ENCODE results near the gene NOP53. TPM values are rescaled to one million over a fixed set of nuclear protein-coding genes. Genes with fewer than 3 reads are reported as not detected.

NOP53 gene
- total and polyA plus RNA-seq, 9 of the 15 experiments (the other 6 are each of a cell fraction or from before 2014, with no cell fraction given) = 6.5 to 274 (median 145) TPM

DNA sequence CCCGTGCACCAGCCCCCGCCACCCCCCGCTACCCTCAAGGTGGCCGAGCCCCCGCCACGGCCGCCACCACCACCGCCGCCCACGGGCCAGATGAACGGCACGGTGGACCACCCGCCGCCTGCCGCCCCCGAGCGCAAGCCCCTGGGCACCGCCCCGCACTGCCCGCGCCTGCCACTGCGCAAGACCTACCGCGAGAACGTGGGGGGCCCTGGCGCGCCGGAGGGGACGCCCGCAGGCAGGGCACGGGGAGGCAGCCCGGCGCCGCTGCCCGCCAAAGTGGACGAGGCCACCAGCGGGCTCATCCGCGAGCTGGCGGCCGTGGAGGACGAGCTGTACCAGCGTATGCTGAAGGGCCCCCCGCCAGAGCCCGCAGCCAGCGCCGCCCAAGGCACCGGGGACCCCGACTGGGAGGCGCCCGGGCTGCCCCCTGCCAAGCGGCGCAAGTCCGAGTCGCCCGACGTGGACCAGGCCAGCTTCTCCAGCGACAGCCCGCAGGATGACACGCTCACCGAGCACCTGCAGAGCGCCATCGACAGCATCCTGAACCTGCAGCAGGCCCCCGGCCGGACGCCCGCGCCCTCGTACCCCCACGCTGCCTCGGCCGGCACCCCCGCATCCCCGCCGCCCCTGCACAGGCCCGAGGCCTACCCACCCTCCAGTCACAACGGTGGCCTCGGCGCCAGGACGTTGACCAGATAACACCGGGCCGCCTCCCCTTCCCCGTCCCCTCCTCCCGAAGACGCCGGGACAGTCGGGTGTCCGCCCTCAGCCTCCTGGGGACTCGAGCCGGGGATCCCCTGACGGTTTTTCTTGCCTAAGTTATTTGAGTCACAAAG lies 43.4 kb upstream of the NOP53 start:
- no peak overlapping the region for H2AFZ ChIP-seq (ENCODE audit: low read depth, low read length)
- no peaks in the 10 kb centered on the region for H3K9me1 ChIP-seq (ENCODE audit: control insufficient read depth, insufficient read depth, low read length)
- FAIRE-seq (no peak), DNase-seq (ENCODE audit: extremely low read depth in 1 of 4, low spot score in 3 of 4) (no peak), ATAC-seq (no peak)
- H3K9ac ChIP-seq (ENCODE audit: insufficient read depth in 1 of 2, low read depth in 2 of 2, low read length in 2 of 2) = no peak overlapping the region
- 96% methylated on average over 21 of the region's 91 CpGs for WGBS (ENCODE audit: insufficient coverage, low coverage, missing lambda C conversion rate)
- no peak overlapping the region for H3K27ac ChIP-seq (ENCODE audit: extremely low read depth, low read depth, low read length)
- TF ChIP-seq CBX1 (IDR thresholded peaks at IDR 0.05; ENCODE audit: low read depth) = no peak
- TF ChIP-seq, protein P1, sequence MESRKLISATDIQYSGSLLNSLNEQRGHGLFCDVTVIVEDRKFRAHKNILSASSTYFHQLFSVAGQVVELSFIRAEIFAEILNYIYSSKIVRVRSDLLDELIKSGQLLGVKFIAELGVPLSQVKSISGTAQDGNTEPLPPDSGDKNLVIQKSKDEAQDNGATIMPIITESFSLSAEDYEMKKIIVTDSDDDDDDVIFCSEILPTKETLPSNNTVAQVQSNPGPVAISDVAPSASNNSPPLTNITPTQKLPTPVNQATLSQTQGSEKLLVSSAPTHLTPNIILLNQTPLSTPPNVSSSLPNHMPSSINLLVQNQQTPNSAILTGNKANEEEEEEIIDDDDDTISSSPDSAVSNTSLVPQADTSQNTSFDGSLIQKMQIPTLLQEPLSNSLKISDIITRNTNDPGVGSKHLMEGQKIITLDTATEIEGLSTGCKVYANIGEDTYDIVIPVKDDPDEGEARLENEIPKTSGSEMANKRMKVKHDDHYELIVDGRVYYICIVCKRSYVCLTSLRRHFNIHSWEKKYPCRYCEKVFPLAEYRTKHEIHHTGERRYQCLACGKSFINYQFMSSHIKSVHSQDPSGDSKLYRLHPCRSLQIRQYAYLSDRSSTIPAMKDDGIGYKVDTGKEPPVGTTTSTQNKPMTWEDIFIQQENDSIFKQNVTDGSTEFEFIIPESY (CRISPR knock-in tag; IDR thresholded peaks at IDR 0.05) = peak; percentile 72; the same call in 1 of the 2 replicates
- TF ChIP-seq GATAD2A (IDR thresholded peaks at IDR 0.05) = no peak
- H3K27me3 ChIP-seq (ENCODE audit: control insufficient read depth in 2 of 2, insufficient read depth in 2 of 2, low read length in 2 of 2) = no peaks in the 10 kb centered on the region
- BruUV-seq (replicated peaks) = no TSS peak
- H3K79me2 ChIP-seq (ENCODE audit: control insufficient read depth, insufficient read depth, low read length) = no peaks in the 10 kb centered on the region
- no peaks in the 10 kb centered on the region for H4K20me1 ChIP-seq (replicated peaks; ENCODE audit: control insufficient read depth, insufficient read depth, low read length)
- peaks cover 27% of the 10 kb centered on the region; the same call in 2 of the 3 replicates for H3K36me3 ChIP-seq (ENCODE audit: control insufficient read depth, insufficient read depth, low read length)
- no peak overlapping the region for H3K4me2 ChIP-seq (ENCODE audit: insufficient read depth, low read length)
- H3K4me3 ChIP-seq = no peak overlapping the region
- ChIA-PET CTCF (ENCODE audit: low intra/inter-chr PET ratio) (interaction anchor here (5.6 kb wide), 1 partner anchor 265 kb away, joined by 79 read pairs; no protein-coding TSS in a partner anchor), POLR2A (interaction anchor here (0.6 kb wide), 1 partner anchor 266 kb away, joined by 3 read pairs; no protein-coding TSS in a partner anchor)
- H3K4me1 ChIP-seq (replicated peaks in 1 of 2; ENCODE audit: control insufficient read depth in 2 of 2, insufficient read depth in 2 of 2, low read length in 2 of 2) = peaks cover 0 to 15% of the 10 kb centered on the region in 2 experiments; a peak in 1 of 5 replicates
- in situ Hi-C loops (cut with MboI) (no loop called here), intact Hi-C loops (cut with micrococcal nuclease) (no loop called here)
- H3K9me3 ChIP-seq (replicated peaks; ENCODE audit: control insufficient read depth, insufficient read depth, low read depth, low read length) = no peaks in the 10 kb centered on the region
